ENCODE measurements around the gene FHIT.

GRCh38 chr3:59797533-59797932 is 1453.7 kb downstream of the FHIT start:
- TF ChIP-seq POLR2A (IDR thresholded peaks at IDR 0.05; ENCODE audit: low read depth, low read length) (no peak), POLR2AphosphoS5 (IDR thresholded peaks at IDR 0.05; ENCODE audit: low read depth, low read length) (no peak), TAF1 (IDR thresholded peaks at IDR 0.05; ENCODE audit: borderline replicate concordance, low read depth, low read length) (no peak)

Data from GM12892 (cell line).